GM11168 (cell line): ENCODE data around the gene BOD1L2.

Experiments
- in situ Hi-C: fragments of 300-500 bp; cut with MboI; formaldehyde crosslinking; loops from one replicate; pipeline ENCODE4 v1.12.0; 2022; ENCODE audit warnings: low sequenced_read_pairs; ENCODE audit not compliant: unreplicated experiment

Gene BOD1L2

DNA sequence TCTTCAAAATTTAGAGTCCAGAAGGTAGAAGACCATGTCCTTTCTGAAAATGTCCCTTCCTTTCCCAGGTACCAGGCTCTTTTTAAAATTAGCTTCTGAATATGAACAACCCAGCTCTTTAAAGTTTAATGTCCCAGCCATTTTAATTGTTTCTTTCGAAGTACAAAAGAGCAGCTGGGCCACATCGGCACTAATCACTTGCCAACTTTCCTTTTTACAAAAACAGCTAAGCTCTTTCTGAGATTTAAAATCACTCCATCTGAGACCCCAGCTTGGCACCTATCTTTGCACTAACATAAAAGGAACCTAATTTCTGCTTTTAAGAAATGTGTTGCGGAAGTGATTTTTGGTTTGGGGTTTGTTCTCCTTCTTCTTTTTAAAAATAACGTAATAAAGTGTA lies 2.6 kb downstream of the BOD1L2 start:
- in situ Hi-C loops = no loop called here

DNA sequence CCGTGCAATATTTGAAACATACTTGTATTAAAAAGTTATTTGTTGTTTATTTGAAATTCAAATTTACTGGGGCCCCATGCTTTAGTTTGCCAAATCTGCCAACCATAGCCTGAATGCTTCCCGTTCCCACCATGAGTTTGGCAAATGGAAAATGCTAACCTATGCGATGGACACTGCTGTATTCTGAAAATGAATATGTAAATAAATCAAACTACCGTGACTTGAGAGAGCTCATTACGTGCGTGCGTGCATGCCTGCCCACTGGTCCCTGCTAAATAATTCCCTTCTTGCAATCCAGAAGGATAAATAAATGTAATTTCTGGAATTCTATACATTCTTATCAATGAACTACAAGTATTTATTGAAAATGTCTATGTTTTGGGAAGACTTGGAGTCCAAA lies 3.2 kb downstream of the BOD1L2 start:
- in situ Hi-C loops = no loop called here

DNA sequence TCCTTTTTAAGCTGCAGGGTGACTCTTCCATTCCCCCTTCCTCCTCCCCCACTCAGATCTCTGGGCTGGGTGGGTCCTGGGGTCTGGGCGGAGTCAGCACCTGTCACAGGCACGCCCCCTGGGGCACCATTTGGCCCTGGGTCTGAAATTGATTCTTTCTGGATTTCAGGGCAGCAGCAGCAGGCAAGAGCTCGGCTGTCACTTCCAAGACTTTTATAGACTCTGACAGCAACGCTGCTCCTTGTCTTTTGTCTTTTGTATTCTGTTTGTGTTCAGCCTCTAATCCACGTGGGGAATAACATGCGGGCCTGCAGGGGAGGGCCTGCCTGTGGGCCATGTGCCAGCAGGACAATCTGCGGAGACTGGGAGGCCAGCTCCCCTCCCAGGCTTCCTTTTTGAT lies 3.9 kb downstream of the BOD1L2 start:
- in situ Hi-C loops = no loop called here

DNA sequence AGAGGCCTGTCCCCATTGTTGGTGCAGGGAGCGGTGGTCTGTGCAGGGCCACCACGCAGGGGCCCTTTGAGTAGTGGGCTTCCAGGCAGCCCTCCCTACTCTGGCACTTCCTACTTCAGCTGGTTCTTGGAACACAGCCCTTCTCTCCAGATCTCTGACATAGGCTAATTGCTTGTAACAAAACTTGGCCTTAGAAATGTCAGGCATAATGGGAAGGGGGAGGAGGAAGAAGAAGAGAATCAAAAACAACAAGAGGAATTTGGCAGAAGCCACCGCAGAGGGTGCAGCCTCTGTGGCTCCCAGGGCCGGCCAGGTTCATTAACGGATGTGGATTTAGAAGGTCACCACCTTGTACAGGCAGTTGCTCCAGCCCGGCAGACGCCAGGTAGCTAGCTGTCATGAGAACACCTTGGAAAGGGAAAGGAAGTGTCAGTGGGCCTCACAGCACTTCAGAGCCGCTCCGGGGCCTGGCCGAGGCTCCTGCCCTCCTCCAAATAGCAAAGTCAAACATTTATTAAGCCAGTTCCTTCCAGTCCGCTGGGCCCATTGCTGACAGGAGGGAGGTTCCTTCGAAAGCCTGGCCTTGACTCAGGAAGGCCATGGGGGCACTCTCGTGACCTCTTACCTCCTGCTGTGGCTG lies 7.4 kb downstream of the BOD1L2 start:
- in situ Hi-C loops = no loop called here

- in situ Hi-C loops = no loop called here
Measured at GRCh38 chr18:57164401-57164800, 17.5 kb downstream of the BOD1L2 start.

DNA sequence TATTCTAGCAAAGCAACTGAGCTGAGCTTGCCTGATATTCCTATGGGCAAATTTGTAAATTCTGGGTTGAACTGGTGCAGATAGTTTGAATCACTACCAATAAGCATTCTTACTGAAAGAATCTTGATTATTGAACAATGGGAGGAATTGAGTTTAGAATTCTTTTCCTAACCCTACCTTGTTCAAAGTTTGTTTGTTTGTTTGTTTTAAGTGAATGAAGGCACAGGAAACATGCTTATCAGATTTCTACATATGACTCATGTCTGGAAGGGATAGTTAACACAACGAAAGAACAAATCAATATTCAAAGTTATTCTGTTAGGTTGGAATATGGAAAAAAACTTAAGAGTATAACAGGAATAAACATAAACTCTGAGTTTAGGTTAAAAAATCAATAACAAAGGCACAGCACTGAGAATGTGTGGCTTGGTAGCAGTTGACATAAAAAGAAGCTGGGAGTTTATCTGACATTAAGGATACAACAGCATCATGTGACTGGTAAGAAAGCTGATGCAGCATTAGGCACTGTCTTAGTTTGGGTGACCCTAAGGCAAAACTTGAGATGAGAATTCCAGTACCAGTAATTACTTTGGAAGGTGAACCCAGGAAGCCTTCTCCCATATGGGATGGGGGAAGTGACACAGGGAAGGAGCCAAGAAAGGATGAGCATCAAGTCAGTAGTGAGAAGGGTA lies 20.9 kb downstream of the BOD1L2 start:
- in situ Hi-C loops = no loop called here

- in situ Hi-C loops = no loop called here
Measured at GRCh38 chr18:57171026-57171425, 24.1 kb downstream of the BOD1L2 start.

DNA sequence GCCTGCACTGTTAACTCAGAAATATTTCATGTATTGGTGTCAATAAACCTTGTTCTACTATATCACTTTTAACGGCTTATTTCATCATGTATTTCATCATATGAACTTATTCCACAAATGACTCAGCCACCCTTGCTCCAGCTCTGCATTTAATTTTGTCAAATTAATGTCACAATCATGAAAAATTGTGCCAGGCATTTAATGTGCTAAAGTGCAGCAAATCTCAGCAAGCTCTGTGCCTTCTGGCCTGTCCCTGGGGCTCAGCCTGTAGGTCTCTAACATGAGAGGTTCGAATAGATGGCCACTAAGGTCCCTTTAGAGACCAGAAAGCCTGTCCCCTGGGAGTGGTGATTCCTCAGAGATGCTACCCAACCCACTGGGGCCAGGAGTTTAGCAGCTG lies 28.6 kb downstream of the BOD1L2 start:
- in situ Hi-C loops = no loop called here

DNA sequence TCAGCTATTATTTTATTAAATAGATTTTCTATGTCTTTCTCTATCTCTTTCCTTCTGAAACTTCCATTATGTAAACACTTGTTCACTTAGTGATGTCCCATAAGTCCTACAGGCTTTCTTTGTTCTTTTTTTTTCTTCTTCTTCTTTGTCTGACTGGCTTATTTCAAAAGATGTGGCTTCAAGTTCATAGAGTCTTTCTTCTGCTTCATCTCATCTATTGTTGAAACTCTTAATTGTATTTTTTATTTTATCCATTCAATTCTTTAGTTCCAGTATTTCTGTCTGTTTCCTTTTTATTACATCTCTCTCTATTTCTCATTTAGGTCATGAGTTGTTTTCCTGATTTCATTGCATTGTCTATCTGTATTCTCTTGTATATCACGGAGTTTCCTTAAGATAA lies 38.5 kb downstream of the BOD1L2 start:
- in situ Hi-C loops = no loop called here

DNA sequence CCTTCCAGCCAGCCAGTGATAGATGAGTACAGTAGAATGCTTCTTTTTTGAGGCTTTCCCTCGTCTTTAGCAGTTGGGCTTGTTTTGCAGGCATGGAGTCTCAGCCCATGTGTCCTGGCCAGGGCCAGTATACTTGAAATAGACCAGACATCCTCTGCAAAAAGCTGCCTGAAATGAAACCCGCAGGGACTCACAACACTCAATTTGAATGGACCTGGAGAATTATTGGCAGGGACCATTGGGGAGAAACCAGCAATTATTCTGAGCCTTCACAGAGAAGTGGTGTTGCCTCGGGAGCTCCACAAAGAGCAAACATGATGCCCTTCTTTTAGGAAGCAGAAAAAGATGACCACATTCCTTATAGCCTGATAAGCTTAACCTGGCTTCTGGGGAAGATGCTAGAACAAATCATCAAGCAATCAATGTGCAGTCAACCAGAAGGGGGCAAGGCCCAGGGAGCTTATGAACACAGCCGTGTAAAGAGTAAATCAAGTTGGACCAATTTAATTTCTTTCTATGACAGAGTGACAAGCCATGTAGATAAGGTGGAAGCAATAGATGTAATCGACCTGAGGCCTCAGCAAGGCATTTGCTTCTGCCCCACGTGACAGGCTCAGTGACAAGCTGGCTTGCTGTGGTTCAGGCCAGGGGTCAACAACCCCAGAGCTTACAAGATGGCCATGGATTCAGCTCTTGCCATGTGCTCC lies 42.1 kb downstream of the BOD1L2 start:
- in situ Hi-C loops = no loop called here

DNA sequence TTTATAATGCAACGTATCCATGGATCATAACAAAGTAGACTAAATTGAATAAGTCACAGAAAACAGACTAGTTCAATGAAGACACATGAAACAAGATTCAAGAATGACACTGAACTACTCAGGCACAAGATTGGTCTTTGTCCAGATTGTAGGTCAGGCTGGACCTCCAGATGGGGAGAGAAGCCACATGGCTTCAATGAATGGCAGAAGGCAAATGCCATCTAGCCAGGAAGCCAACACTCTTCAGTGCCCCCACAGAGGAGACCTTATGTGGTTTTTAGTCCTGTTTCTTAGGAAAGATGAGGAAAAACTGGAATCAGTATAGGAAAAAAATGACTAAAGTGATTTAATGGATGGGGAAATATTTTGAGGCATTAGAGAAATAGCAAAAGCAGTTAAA lies 43.1 kb downstream of the BOD1L2 start:
- in situ Hi-C loops = no loop called here

DNA sequence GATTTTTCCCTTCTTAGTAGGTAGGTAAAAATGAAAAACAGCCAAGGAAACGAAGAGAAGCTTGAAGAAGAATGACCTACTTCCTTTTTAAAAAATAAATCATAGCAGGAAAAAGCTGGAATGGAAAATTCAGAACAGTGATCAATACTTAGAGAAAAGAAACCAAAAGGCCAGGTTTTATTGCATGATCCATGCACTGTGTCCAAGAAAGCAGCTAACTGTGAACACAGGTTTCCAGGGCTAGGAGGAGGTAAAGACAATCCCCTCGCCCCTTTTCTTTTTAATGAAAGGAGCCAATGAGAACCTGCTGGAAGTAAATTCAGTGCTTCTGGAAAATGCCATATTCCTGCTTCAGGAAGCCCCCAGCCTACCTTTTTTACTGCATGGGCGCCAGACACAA lies 47.2 kb downstream of the BOD1L2 start:
- in situ Hi-C loops = no loop called here

- in situ Hi-C loops = no loop called here
Measured at GRCh38 chr18:57194622-57195021, 47.7 kb downstream of the BOD1L2 start.

DNA sequence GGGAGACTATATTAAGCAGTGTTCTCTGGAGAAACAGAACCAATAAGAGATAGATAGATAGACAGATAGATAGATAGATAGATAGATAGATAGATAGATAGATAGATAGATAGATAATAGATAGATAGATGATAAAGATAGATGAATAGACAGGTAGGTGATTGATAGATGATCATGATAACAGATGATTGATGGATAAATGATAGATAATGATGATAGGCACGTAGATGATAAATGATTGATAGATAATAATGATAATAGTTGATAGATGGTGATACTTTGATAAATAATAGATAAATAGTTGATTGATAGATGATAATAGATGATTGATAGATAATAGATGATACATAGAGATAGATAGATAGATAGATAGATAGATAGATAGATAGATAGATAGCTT lies 48.5 kb downstream of the BOD1L2 start:
- in situ Hi-C loops = no loop called here

DNA sequence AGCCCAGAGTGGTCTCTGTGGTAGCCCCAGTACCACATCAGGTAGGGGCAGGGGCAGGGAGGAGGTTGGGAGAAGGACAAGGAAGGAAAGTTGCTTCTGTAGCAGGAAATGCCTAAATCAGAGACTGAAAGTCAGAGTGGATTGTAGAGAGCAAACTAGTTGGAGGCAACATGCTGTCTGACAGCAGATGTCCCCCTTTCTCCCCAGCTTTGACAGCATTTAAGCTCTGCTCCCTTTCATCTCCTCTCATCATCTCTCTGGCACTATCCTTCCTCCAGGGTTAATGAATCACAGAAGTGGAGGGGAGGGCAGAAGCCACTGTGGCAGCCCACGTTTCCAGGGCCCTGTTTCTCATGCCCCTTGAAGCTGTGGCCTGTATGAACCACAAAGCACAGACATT lies 50.4 kb downstream of the BOD1L2 start:
- in situ Hi-C loops = no loop called here

- in situ Hi-C loops = no loop called here
Measured at GRCh38 chr18:57198073-57198472, 51.2 kb downstream of the BOD1L2 start.
